Measurements from ENCODE around the gene CAPN7. TPM values are rescaled to one million over a fixed set of nuclear protein-coding genes. Genes with fewer than 3 reads are reported as not detected.
"Not testable (repeated sequence)": the region's sequence is repeated elsewhere in the genome, so short reads cannot be mapped to it uniquely, and the experiment has no call there.

CAPN7 gene
- total RNA-seq, 3 donors from 2014 or later = 79.0 to 112 (median 91.4) TPM

DNA sequence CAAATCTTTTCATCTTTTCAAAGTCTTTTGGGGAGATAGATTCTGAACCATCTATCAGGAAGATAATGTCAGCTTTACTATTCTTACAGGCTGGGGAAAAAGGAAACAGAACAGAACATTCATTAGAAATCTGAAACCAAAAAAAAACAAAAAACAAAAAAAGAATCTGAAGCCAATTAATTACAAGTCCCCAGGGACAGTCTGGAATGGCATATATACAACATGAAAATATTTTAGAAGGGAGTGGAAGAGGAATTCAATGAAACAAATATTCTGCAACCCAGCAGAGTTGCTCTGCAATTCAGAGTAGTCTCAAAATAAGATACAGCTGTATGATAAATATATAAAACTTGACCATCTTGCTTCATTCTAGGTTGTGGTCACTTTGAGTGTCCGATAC is 41.7 kb upstream of the CAPN7 start:
- no peak for DNase-seq (ENCODE audit: low spot score in 2 of 2)
- Histone ChIP-seq H3K4me3 (no peak overlapping the region), H3K27ac (no peak overlapping the region), H3K9me3 (no peaks in the 10 kb centered on the region), H3K27me3 (no peaks in the 10 kb centered on the region), H3K4me1 (no peaks in the 10 kb centered on the region), H3K36me3 (no peaks in the 10 kb centered on the region)
- TF ChIP-seq POLR2A (IDR thresholded peaks at IDR 0.05) = no peak
- TF ChIP-seq, protein P1, sequence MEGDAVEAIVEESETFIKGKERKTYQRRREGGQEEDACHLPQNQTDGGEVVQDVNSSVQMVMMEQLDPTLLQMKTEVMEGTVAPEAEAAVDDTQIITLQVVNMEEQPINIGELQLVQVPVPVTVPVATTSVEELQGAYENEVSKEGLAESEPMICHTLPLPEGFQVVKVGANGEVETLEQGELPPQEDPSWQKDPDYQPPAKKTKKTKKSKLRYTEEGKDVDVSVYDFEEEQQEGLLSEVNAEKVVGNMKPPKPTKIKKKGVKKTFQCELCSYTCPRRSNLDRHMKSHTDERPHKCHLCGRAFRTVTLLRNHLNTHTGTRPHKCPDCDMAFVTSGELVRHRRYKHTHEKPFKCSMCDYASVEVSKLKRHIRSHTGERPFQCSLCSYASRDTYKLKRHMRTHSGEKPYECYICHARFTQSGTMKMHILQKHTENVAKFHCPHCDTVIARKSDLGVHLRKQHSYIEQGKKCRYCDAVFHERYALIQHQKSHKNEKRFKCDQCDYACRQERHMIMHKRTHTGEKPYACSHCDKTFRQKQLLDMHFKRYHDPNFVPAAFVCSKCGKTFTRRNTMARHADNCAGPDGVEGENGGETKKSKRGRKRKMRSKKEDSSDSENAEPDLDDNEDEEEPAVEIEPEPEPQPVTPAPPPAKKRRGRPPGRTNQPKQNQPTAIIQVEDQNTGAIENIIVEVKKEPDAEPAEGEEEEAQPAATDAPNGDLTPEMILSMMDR (IDR thresholded peaks at IDR 0.05) = no peak
- no peak for TF ChIP-seq POLR2AphosphoS5 (IDR thresholded peaks at IDR 0.05)
- intact Hi-C loops (cut with DNase I; ENCODE audit: low total_unique reads) = no loop called here

DNA sequence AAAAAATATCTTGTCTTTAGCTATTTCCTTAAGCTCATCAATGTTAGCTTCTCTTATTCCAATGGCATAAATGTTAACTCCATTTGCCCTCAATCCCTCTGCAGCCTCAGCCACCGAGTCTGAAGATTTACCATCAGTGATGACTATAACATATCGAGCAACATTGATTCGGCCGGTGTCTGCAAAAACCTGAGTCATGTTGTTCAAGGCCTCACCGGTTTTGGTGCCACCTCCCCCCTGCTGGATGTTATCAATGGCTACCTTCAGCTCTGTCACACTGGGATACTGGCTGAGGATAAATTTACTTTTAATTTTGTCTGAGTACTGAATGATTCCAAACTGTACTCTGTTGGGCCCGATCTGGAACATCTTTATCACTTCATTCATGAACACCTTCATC is 41.0 kb upstream of the CAPN7 start:
- H3K27me3 ChIP-seq = no peaks in the 10 kb centered on the region
- no peaks in the 10 kb centered on the region for H3K4me1 ChIP-seq
- no peaks in the 10 kb centered on the region for H3K9me3 ChIP-seq
- H3K36me3 ChIP-seq = no peaks in the 10 kb centered on the region
- TF ChIP-seq POLR2A (IDR thresholded peaks at IDR 0.05) (no peak), POLR2AphosphoS5 (IDR thresholded peaks at IDR 0.05) (no peak)
- TF ChIP-seq, protein P1 (IDR thresholded peaks at IDR 0.05) = no peak
- H3K4me3 ChIP-seq = no peak overlapping the region
- H3K27ac ChIP-seq = no peak overlapping the region
- intact Hi-C loops (cut with DNase I; ENCODE audit: low total_unique reads) = no loop called here
- DNase-seq (ENCODE audit: low spot score in 2 of 2) = no peak

GRCh38 chr3:15166391-15166790 is 39.7 kb upstream of the CAPN7 start:
- intact Hi-C loops (cut with DNase I; ENCODE audit: low total_unique reads); H3K27me3 ChIP-seq; H3K4me1 ChIP-seq; DNase-seq (ENCODE audit: low spot score in 2 of 2); H3K9me3 ChIP-seq; H3K27ac ChIP-seq; H3K36me3 ChIP-seq; H3K4me3 ChIP-seq: not testable (repeated sequence)

- intact Hi-C loops (cut with DNase I; ENCODE audit: low total_unique reads) = no loop called here
- TF ChIP-seq, protein P1 (IDR thresholded peaks at IDR 0.05) = no peak
- no peak for TF ChIP-seq POLR2A (IDR thresholded peaks at IDR 0.05)
- TF ChIP-seq POLR2AphosphoS5 (IDR thresholded peaks at IDR 0.05) = no peak
- Histone ChIP-seq H3K27me3 (no peaks in the 10 kb centered on the region), H3K4me1 (no peaks in the 10 kb centered on the region), H3K36me3 (no peaks in the 10 kb centered on the region), H3K27ac (no peak overlapping the region), H3K9me3 (no peaks in the 10 kb centered on the region), H3K4me3 (no peak overlapping the region)
- no peak for DNase-seq (ENCODE audit: low spot score in 2 of 2)
Measured at GRCh38 chr3:15171096-15171495, 35.0 kb upstream of the CAPN7 start.

GRCh38 chr3:15172806-15173205 is 33.2 kb upstream of the CAPN7 start:
- no peaks in the 10 kb centered on the region for H3K36me3 ChIP-seq
- H3K27ac ChIP-seq = no peak overlapping the region
- intact Hi-C loops (cut with DNase I; ENCODE audit: low total_unique reads) = no loop called here
- no peaks in the 10 kb centered on the region for H3K9me3 ChIP-seq
- no peaks in the 10 kb centered on the region for H3K27me3 ChIP-seq
- no peaks in the 10 kb centered on the region for H3K4me1 ChIP-seq
- TF ChIP-seq, protein P1 (IDR thresholded peaks at IDR 0.05) = no peak
- TF ChIP-seq POLR2AphosphoS5 (IDR thresholded peaks at IDR 0.05) (no peak), POLR2A (IDR thresholded peaks at IDR 0.05) (no peak)
- DNase-seq (ENCODE audit: low spot score in 2 of 2) = no peak
- no peak overlapping the region for H3K4me3 ChIP-seq

GRCh38 chr3:15174953-15175352 is 31.1 kb upstream of the CAPN7 start:
- H3K9me3 ChIP-seq = no peaks in the 10 kb centered on the region
- intact Hi-C loops (cut with DNase I; ENCODE audit: low total_unique reads) = no loop called here
- TF ChIP-seq POLR2A (IDR thresholded peaks at IDR 0.05) = no peak
- TF ChIP-seq, protein P1 (IDR thresholded peaks at IDR 0.05) = no peak
- no peak for TF ChIP-seq POLR2AphosphoS5 (IDR thresholded peaks at IDR 0.05)
- H3K27ac ChIP-seq = no peak overlapping the region
- no peaks in the 10 kb centered on the region for H3K27me3 ChIP-seq
- H3K36me3 ChIP-seq = no peaks in the 10 kb centered on the region
- DNase-seq (ENCODE audit: low spot score in 2 of 2) = no peak
- H3K4me1 ChIP-seq = no peaks in the 10 kb centered on the region
- H3K4me3 ChIP-seq = no peak overlapping the region
